Measurements from ENCODE around the gene TGOLN2.
A peak's percentile ranks its signal among the peaks of the same experiment; 100 is the strongest.

TGOLN2 gene

DNA sequence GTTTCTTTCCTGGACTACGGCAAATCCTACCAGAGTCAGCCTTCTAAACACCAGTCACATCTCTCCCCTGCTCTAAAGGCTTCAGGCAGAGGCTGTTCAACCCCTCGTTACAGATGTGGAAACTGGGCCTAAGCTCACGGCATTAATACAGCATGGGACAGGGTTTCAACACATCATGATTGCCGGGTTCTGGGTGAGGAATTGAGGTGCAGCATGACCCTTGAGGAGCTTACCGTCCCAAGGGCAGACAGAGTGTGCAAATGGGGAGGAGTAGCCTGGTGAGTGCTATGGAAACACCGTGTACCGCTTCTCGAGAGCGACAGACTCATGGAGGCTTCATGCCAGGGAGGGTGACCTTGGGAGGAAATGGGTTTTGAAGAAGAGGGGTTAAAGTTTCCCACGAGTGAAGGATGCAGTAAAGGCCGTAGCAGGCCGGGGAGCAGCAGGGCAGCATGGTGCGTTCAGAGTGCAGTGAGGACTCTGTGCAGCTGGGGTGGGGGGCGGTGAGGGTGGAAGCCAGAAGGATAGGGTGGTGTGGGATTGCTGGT, 51.1 kb downstream of the TGOLN2 start:
- Histone ChIP-seq H3K4me1 (ENCODE audit: control insufficient read depth in 1 of 2, insufficient read depth in 2 of 2, low read length in 2 of 2) (peaks cover 3 to 45% of the 10 kb centered on the region in 2 donors), H3K9me3 (ENCODE audit: control insufficient read depth in 1 of 2, low read length in 2 of 2) (no peaks in the 10 kb centered on the region), H3K27me3 (ENCODE audit: low read depth, low read length) (no peaks in the 10 kb centered on the region), H3K27ac (ENCODE audit: low read length) (peak overlapping the region; percentile 35), H3K4me3 (ENCODE audit: low read depth in 1 of 2, low read length in 2 of 2) (peak overlapping the region; percentile 5 to 36), H3K36me3 (ENCODE audit: control insufficient read depth in 1 of 2, insufficient read depth in 2 of 2, low read length in 2 of 2) (no peaks in the 10 kb centered on the region)

DNA sequence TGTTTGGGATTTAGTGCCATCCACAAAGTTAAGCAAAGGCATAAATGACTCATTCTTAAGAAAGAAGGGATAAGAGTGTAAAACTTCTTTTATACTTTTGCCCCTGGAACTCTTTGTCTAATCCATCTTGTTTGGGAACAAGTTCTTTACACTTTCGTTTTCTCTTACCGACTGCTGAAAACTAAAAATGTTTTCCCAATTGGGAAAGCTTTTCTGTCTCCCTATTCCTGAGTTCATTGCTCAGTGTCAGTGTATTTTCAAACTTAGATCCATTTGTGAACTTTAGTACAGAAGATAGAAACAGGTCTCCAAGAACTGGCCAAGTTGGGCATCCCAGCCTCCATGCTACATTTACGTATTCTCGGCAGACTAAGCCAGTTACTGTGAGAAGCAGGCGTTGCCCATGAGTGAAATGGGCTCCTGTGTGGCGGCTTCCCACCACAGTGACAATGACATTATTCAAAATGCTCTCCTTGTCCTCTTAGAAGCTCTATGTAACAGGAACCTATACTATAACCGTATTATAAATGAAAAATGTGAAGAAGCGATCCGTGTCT, 51.7 kb downstream of the TGOLN2 start:
- Histone ChIP-seq H3K27ac (ENCODE audit: low read length) (peak overlapping the region; percentile 35), H3K9me3 (ENCODE audit: control insufficient read depth in 1 of 2, low read length in 2 of 2) (no peaks in the 10 kb centered on the region), H3K27me3 (ENCODE audit: low read depth, low read length) (no peaks in the 10 kb centered on the region), H3K36me3 (ENCODE audit: control insufficient read depth in 1 of 2, insufficient read depth in 2 of 2, low read length in 2 of 2) (no peaks in the 10 kb centered on the region), H3K4me1 (ENCODE audit: control insufficient read depth in 1 of 2, insufficient read depth in 2 of 2, low read length in 2 of 2) (peaks cover 3 to 45% of the 10 kb centered on the region in 2 donors), H3K4me3 (ENCODE audit: low read depth in 1 of 2, low read length in 2 of 2) (peak overlapping the region; percentile 5 to 36)

DNA sequence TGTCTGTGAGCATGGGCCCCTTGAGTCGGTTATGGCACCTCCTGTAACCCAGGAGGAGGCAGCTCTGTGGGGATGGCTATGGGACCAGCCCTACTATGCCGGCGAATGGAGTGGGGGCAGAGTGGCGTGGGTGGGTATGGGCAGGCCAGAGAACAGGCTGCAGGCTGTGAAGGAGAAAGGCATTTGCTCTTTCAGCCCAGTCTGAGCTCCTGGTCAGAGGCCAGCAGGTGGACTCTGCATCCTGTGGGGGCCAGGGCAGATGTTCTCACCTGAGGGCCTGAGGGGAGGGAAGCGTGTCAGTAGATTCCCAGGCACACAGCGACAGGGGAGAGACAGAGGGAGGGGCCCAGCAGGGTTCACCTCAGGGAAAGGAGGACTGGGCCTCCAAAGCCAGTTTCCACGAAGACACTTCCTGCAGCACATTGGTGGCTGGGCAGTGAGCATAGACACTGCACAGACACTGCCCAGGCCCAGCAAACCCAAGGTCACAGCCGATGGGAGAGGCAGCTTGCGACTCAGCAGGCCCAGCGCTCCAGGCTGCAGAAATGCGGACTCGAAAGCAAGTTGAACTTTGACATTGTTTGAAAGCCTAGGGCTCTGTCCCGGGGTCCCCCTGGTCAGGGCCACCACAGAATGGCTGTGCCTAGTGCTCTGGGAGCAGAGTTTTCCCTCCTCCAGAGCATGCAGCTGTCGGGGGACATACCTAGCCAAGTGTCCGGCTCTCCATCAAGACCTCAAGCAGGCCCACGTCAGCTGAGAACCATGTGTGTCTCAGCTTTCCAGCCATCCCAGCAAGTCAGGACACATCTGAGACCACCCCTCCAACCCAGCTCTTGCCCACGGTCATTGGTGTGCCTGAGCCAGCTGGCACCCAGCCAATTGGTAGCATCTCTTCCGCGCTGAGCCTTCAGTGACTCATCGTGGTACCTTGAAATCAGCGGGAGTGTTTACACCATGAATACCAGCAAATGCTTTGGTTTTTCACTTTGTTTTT, 53.8 kb downstream of the TGOLN2 start:
- Histone ChIP-seq H3K27ac (ENCODE audit: low read length) (no peak overlapping the region), H3K4me1 (ENCODE audit: control insufficient read depth in 1 of 2, insufficient read depth in 2 of 2, low read length in 2 of 2) (peaks cover 9 to 45% of the 10 kb centered on the region in 2 donors), H3K27me3 (ENCODE audit: low read depth, low read length) (no peaks in the 10 kb centered on the region), H3K36me3 (ENCODE audit: control insufficient read depth in 1 of 2, insufficient read depth in 2 of 2, low read length in 2 of 2) (no peaks in the 10 kb centered on the region), H3K9me3 (ENCODE audit: control insufficient read depth in 1 of 2, low read length in 2 of 2) (no peaks in the 10 kb centered on the region), H3K4me3 (ENCODE audit: low read depth in 1 of 2, low read length in 2 of 2) (no peak overlapping the region)

DNA sequence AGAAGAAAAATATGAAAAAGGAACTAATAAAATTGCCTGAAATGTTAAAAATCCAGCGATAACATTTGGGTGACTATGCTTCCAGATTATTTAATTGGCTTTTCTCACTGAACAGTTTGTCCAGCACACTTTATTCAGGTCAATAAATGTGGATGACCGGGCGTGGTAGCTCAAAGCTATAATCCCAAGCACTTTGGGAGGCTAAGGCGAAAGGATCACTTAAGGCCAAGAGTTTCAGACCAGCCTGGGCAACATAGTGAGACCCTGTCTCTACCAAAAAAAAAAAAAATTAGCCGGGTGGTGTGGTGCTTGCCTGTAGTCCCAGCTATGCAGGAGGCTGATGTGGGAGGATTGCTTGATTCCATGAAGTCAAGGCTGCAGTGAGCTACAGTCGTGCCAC, 55.4 kb downstream of the TGOLN2 start:
- H3K4me1 ChIP-seq (ENCODE audit: control insufficient read depth in 1 of 2, insufficient read depth in 2 of 2, low read length in 2 of 2): peaks cover 9 to 31% of the 10 kb centered on the region in 2 donors
- H3K27me3 ChIP-seq (ENCODE audit: low read depth, low read length): no peaks in the 10 kb centered on the region
- H3K27ac ChIP-seq (ENCODE audit: low read length): no peak overlapping the region
- H3K36me3 ChIP-seq (ENCODE audit: control insufficient read depth in 1 of 2, insufficient read depth in 2 of 2, low read length in 2 of 2): no peaks in the 10 kb centered on the region
- no peak overlapping the region for H3K4me3 ChIP-seq (ENCODE audit: low read depth in 1 of 2, low read length in 2 of 2)
- no peaks in the 10 kb centered on the region for H3K9me3 ChIP-seq (ENCODE audit: control insufficient read depth in 1 of 2, low read length in 2 of 2)

DNA sequence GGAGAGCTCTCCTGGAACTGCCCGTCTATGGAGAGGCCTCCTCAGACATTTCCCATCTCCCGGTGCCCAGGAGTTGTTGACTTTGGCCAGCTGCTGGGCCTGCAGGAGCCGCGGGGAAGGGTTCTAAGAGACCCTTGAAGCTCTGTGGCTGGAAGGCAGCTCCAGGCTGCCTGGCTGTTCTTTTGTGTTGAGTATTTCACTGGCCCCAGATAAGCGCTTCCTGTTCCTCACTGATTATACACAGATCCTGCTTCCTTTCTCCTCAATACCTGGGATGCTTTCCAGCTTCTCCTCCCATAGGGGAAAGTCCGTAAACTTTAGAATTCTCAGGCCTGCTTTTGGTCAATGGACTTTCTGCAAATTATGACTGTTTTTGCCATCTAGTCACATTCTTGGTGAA, 57.8 kb downstream of the TGOLN2 start:
- Histone ChIP-seq H3K4me1 (ENCODE audit: control insufficient read depth in 1 of 2, insufficient read depth in 2 of 2, low read length in 2 of 2) (peaks cover 11 to 25% of the 10 kb centered on the region in 2 donors), H3K27me3 (ENCODE audit: low read depth, low read length) (no peaks in the 10 kb centered on the region), H3K9me3 (ENCODE audit: control insufficient read depth in 1 of 2, low read length in 2 of 2) (no peaks in the 10 kb centered on the region), H3K27ac (ENCODE audit: low read length) (no peak overlapping the region), H3K4me3 (ENCODE audit: low read depth in 1 of 2, low read length in 2 of 2) (no peak overlapping the region), H3K36me3 (ENCODE audit: control insufficient read depth in 1 of 2, insufficient read depth in 2 of 2, low read length in 2 of 2) (no peaks in the 10 kb centered on the region)

Measured in muscle layer of duodenum (tissue), 2 donors.